Stimulated activated CD4-positive, alpha-beta T cell treated with anti-CD3 and anti-CD28 coated beads, Interleukin-15, amount 100 ng/mL, for 48 hours (primary cell): Measurements from ENCODE around the gene FAM149B1.
"Not testable (repeated sequence)": the region's sequence is repeated elsewhere in the genome, so short reads cannot be mapped to it uniquely, and the experiment has no call there.

Source experiments
- DNase-seq, 2 donors: peaks; one replicate each; pipeline ENCODE4 v3.0.0-alpha.2; 2020; ENCODE audit warnings: low read depth in 2 of 2

Gene FAM149B1

DNA sequence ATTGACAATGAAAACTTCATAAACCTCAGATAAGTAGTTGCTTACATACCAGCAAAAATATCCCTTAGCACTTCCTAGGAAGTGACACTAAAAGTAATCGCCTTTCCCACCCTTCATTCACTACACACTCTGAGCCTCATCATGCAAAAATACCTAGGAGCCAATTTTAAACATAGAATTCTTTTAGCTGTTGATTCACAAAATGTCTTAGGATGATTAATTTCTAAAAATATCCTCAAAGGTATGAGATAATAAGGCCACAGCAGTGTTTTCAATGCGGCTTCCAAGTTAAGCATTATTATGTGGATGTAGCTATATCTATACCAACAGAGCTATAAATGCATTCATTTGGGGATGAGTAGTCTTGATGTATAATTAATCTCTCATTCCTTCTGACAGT lies 66.0 kb downstream of the FAM149B1 start:
- DNase-seq = no peak

DNA sequence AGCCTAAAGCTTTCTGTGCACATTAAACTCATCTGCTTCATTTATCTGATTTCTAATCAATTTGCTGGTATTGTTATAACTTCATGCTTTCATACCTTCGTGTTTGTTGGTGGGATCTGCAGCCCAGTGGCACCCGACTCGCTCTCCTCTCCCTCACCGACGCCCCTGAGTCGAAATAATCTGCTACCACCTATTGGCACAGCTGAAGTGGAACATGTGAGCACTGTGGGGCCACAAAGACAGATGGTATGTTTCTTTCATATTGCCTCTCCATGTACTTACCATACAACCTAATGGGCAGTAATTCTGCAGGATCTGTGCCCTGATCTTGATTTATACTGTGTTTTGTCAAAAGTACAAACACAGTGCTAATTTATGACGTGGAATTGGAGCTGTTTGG lies 66.8 kb downstream of the FAM149B1 start:
- no peak for DNase-seq

DNA sequence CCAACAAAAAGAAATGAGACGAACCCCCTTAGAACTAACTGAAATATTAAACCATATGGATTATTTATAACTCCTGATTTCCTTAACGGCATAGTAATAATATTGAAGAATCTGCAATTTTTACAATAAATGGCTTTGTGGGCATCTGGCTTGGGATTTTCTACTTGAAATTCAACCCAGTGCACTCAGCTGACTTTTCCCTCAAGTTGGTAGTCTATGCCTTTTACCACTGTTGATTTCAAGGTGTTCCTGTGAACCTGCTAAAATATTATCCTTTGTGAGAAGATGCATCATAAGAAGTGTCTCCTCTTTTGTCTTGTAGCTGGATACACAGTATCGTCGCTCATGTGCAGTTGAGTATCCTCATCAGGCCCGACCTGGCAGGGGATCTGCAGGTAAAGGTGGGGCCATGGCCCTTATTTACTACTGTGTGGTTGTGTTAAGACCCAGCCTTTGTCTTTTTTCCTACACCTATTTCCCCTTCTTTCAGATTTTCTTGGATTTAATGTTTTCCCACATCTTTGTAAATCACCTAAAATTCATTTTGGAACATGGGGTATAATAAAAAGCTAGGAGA lies 71.2 kb downstream of the FAM149B1 start:
- DNase-seq = no peak

DNA sequence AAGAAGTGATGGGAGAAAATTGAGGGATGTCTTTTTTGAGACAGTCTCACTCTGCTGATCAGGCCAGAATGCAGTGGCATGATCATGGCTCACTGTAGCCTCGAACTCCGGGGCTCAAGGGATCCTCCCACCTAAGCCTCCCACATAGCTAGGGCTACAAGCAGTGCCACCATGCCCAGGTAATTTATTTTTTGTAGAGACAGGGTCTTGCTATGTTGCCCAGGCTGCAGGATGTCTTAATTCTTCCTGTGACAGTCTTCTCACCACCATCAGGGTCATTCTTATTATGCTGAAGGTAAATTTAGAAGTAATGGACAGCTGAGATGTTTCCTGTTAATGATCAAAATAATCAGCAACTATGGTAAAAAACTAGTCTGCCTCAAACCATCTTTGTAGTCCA lies 72.0 kb downstream of the FAM149B1 start:
- no peak for DNase-seq

DNA sequence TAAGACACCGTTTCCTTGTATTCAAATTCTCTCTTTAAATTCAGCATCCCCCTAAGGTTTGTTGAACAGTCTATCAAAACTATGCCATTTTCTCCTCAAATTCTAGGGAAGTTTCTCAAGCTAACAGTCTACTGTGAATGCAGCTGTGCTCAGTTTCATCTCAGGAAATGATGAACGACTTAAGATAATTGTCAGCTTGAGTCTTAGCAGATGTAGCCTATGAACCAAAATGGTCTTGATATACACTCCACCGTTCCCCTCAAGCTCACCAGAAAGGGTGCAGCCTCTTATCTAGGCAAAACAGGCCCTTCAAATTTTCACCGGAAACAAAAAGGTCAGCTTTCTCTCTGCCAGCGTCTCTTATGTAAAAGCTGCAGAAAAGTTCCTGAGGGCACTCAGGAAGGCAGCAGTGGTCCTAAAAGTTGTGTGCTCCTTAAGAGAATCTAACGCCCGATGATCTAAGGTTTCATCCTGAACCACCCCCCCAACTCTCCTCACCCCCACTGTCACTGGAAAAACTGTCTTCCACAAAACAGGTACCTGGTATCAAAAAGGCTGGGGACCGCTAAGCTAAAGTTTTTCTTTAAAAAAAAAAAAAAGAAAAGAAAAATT lies 77.1 kb downstream of the FAM149B1 start:
- DNase-seq = no peak

DNA sequence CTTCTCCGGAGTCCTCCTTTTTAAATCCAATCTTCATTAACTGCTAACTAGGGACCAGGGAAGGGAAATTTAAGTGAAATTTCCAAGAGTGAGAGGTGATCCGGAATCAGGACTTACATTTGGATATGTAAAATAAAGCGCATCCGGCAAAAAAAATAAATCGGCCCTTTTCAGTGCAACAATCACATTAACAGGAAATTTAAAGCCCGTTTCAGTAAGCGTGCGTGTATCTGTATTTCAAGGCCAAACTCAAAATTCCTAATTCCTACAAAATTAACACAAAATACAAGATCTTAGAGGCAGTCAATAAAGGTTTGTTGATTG lies 78.4 kb downstream of the FAM149B1 start:
- DNase-seq = no peak

DNA sequence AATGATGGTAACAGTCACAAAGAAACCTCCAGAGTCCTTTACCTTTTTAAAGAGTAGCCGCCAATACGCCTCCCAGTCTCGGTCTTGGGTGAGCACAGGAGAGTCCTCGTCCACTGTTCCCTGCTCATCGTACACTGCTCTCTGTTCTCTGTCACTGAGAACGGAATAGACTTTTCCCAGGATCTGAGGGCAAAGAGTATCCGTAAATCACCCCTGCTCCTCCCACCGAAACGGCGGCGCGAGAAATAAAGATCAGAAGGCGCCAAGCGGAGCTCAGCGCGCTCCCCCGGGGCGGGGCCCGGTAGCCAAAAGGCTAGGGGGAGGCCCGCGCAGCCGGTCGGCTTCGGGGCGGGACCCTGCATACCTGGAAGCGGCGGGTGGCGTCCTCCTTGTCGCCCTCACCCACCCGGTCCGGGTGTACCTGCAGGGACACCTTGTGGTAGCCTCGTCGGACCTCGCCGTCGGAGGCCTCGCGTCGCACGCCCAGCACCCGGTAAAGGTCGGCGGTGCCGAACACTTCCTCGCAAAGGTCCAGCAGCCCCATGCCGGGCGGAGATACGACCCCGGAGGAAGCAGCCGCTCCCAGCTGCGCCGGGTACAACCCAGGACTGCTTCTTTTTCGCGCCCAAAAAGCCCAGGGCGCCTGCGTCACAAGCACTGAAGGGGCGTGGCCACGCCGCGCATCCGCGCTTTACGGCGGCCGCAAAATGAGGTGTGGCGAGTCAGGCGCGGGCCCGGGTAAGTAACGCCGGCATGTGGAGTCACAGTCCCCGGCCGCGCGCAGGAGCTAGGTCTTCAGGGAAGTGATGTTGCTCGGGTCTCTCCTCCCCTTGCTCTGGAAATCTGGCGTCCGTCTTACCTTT lies 79.0 kb downstream of the FAM149B1 start, which contains the start of gene DNAJC9:
Gene DNAJC9, minus strand, starts transcription at position 610 of the 863 bp plus-strand sequence. Its CDS starts 66 bp downstream, at position 544.
- peak; percentile 92 to 97 for DNase-seq

DNA sequence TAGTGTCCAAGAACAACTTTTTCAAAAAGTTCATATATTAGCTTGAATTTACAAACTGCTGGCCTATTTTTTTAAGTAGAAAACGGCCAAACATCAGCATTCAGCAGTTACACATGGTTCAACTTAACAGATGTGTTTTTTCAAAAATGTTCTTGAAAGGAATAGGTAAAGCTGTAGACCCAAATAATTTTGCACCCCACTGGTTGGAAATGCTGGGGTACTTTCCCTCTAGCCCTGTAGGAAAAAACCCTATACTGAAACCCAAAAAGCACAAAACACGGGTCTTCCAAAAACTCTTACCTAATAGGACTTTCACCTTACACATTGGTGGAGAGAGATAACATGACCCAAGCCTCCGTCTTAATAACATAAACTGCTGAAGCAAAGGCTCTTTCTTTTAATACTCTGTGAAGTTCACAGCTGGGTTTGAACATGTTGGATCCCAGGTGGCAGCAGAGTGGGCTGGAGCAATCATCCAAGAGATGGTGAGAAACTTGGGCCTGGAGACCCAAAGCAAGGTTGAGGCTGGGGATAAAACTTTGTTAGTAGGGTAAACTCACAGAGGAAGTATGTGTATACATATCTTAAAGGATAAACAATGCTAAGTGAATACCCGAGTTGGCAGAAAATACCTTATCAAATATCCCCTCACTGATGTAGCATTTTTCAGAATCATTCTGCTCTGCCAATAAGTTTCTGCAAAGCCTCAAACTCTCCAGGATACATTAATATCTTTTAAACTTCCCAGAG lies 79.8 kb downstream of the FAM149B1 start:
- DNase-seq = no peak

DNA sequence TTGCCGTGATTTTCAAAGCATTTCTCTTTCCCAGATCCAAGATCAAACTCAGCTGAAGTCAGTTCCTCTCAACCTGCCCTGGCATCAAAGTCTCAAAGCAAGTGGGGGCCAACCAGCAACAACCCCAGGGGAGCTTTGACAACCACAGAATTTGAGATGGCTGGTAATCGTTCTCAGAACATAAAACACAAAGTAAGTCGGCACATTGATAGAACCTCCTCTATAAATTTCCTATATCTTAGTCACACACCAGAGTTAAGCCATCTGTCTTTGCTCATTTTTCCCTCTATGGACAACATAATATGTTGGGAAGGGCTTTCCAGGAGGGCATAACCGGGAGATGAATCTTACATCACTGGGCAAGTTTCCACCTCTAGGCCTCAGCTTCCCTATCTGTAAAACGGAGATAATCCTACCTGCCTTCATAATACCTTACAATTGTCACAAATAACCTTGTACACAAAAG lies 80.4 kb downstream of the FAM149B1 start:
- DNase-seq = no peak

DNA sequence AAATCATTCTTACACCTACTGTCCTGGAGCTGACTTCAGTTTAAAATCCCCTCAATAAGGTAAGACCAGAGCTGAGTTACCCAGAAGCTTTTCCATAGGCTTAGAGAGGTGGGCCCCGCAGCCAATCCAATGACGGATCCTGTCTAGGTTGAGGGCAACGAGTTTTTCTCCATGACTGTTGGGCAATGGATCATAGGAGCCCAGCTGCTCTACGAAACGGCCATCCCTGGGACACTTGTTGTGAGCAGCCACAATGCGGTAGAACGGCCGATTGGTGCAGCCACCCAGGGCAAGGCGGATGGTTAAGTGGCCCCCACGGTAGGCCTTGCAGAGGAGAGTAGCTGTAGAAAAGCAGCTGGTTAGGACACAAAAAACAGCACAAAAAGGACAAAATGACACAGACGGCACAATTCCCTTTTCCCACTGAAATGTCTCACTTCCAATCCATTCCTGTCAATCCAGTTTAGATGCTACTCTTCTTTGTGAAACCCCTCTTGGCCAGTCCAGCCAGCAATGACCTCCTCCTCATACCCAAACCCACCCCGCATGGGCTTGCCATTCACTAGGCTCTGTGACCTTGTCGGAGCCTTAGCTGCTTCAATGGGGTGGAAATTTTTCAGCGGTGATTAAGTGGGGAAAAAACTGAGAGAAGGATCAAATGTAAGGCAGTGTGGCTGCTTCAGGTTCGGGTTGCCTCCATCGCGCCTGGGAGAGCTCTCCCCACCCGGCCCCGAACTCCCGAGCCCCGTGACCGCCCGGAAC lies 83.9 kb downstream of the FAM149B1 start:
- DNase-seq = no peak

DNA sequence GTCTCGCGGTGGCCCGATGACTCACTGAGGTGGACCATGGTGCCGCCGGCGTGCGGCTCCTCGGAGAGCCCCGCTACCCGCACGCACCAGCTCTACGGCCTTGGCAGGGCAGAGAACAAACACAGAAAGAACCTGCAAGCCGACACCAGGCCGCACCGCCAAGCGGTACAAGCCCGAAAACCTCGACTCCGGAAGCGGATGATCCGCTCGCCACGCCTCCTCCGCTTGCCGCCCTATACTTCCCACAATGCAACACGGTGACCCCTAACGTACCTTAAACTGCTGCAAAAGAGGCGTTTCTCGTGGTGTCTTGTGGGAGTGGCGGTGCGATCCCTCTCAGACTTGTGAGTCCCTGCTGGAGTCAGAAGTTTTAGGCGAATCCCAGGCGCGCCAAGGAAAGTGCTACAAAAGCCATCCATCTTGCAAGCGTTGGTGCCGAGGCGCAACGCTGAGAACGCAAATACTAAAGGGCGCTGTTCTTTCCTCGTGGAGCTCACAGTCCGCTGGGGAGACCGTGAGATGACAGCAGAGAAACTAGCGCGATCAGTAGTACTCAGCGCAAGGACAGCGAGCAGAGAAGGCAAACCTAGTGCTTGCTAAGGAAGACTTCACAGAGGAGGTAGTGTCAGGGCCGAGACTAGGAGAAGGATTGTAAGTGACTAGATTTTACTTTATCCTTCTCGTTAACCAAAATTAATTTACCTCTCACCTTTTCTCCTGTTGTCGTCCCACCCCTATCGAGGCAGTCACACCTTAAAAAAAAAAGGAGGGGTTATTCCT lies 84.7 kb downstream of the FAM149B1 start, which contains the start of gene MRPS16:
Gene MRPS16, minus strand, starts transcription at position 200 of the 780 bp plus-strand sequence. Its CDS starts 162 bp downstream, at position 38.
- DNase-seq = peak; percentile 88 to 89

DNA sequence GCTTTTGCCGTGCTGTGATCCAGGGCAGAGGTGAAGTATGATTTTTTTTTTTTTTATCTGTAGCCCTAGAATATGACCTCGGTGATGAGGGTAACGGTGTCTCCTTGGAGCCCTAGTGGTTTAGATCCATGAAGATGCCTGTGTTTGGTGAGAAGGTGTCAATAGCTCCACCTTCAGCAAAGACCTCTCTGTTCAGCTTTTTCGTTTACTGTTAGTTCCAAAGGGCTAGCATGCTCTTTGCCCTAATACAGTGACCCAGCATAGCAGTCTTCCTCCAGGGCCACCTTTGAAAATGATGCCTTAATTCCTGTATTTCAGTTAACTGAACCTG lies 85.3 kb downstream of the FAM149B1 start:
- DNase-seq = no peak

DNA sequence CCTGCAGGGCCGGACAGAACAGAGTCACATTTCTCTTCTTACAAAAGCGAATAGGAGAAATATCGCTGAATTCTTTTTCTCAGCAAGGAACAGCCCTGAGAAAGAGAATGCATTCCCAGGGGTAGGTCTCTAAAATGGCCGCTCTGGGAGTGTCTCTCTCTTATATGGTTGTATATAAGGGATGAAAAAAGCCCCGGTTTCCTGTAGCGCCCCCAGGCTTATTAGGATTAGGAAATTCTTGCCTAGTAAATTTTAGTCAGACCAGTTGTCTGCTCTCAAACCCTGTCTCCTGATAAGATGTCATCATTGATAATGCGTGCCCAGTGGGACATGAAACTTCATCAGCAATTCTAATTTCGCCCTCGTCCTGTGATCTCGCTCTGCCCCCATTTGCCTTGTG lies 90.7 kb downstream of the FAM149B1 start:
- DNase-seq = not testable (repeated sequence)

DNA sequence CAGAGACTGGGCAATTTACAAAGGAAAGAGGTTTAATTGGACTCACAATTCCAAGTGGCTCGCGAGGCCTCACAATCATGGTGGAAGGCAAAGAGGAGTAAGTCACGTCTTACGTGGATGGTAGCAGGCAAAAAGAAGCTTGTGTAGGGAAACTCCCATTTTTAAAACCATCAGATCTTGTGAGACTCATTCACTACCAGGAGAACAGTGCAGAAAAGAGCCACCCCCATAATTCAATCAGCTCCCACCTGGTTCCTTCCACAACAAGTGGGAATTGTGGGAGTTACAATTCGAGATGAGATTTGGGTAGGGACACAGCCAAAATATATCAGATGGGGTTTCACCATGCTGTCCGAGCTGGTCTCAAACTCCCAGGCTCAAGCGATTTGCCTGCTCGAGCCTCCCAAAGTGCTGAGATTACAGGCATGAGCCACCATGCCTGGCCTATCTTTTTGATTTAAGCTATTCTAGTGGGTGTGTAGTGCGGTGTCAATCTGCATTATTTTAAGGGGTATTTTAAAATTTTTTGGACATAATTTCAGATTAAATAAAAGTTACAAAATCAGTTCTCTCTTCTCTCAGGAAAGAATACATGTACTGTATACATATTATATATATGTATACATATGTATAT lies 93.6 kb downstream of the FAM149B1 start:
- DNase-seq = no peak

DNA sequence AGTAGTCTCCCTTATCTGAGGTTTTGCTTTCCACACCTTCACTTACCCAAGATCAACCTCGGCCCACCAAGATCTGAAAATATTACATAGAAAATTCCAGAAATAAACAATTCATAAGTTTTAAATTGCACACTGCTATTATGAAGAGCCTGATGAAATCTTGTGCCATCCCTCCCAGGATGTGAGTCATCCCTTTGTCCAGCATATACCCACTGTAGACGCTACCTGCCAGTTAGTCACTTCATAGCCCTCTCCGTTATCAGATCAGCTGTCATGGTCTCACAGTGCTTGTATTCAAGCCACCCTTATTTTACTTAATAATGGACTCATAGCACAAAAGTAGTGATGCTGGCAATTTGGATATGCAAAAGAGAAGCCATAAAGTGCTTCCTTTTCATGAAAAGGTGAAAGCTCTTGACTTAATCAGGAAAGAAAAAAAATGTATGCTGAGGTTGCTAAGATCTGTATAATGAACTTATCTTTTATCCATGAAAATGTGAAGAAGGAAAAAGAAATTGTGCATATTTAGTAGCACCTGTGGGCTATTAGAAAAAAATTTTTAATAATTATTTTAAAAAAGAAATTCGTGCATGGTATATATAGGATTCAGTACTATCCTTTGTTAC lies 94.3 kb downstream of the FAM149B1 start:
- no peak for DNase-seq

DNA sequence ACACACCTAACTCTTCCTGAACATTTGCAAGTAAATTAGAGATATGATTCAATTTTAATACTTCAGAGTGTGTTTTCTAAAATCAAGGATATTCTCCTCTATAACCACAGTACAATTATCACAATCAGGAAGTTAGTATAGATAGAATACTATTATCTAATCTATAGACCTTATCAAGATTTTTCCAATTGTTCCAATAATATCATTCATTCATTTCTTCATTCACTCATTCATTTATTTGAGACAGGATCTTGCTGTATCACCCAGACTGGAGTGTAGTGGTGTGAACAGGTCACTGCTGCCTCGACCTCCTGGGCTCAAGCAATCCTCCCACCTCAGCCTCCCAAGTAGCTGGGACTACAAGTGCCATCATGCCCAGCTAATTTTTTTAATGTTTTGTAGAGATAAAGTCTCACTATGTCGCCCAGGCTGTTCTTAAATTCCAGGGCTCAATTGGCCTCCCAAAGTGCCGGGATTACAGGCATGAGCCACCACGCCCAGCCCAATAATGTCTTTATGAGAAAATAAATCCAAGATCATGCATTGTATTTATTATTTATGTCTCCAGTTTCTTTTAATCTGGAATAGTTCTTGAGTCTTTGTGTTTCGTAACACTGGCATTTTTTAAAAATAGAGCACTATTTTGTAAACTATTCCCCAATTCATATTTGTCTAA lies 95.1 kb downstream of the FAM149B1 start:
- DNase-seq = no peak

DNA sequence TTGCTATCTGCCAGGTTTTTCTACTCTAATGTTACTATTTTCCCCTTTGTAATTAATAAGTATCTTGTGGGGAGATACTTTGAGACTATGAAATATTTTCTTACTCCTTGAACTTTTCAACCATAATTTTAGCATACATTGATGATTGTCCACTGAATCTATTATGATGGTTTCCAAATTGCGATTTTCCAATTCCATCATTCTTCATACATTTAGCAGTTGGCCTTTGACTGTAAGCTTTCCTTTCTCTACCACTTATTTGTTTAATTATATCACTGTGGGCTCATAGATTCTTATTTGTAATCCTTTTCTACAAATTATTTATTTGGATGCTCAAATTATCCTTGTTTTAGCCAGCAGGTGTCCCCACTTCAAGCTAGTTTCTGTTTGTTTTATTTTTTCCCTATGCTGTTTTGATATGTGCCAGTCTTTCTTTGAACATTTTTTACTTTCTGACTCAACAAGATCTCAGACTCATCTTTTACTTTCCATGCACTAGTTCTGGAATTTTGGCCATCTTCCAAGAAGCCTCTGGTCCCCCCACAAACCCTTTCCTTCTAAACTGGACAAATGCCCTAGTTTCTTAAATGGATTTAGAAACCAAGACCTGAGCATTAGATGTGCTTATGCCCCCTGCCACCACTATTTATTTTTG lies 95.9 kb downstream of the FAM149B1 start:
- no peak for DNase-seq

DNA sequence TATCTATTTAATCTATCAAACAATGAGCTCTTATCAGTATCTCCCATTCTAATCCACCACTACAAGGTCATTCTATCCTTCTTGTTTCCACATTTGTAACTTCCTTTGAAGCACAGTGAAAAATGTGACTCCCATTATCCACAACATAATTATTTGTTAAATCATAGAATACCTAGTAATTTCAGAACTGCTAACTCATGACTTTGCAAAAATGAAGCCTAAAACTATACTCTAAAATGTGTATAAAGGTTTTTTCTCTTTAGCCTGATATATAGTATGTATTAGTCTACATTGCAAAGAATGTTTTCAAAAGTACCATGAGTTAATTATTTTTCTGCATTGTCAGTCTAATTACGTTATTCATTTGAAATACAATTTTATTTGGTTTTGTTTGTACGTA lies 96.5 kb downstream of the FAM149B1 start:
- no peak for DNase-seq

DNA sequence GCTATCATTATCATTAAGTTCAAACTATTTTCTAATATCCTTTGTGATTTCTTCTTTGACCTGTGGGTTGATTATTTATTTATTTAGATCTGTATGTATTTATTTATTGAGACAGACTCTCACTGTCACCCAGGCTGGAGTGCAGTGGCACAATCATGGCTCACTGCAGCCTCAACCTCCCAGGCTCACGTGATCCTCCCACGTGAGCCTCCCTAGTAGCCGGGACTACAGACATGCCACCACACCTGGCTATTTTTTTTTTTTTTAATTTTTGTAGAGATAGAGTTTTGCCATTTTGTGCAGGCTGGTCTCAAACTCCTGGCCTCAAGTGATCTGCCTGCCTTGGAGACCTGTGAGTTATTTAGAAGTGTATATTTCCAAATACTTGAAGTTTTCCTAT lies 113.2 kb downstream of the FAM149B1 start:
- DNase-seq = no peak
